ENCODE data around the gene CDK17. TPM values are rescaled to one million over a fixed set of nuclear protein-coding genes. Genes with fewer than 3 reads are reported as not detected.
A peak's percentile ranks its signal among the peaks of the same experiment; 100 is the strongest.

Gene CDK17
- total and polyA plus RNA-seq, 2 of the 8 experiments (the other 6 are each of a cell fraction or from before 2014, with no cell fraction given), result 5.8 to 20.0 TPM

GRCh38 chr12:96401076-96401871 is 1.0 kb upstream of the CDK17 start:
- Histone ChIP-seq H2AFZ (ENCODE audit: low read length) (peak overlapping the region; percentile 76), H3K79me1 (ENCODE audit: low read depth, low read length) (no peaks in the 10 kb centered on the region), H3K4ac (replicated peaks; ENCODE audit: insufficient read length, low read depth, low read length) (no peak overlapping the region), H3K56ac (replicated peaks; ENCODE audit: insufficient read length, low read depth, low read length) (no peak overlapping the region), H4K5ac (ENCODE audit: insufficient read length, low read depth, low read length) (no peak overlapping the region), H2BK20ac (ENCODE audit: low read length) (no peak overlapping the region), H2AK5ac (ENCODE audit: low read depth, low read length) (no peak overlapping the region), H4K8ac (ENCODE audit: extremely low read depth, insufficient read depth, low read length) (no peak overlapping the region), H3K4me1 (replicated peaks in 1 of 4; ENCODE audit: control insufficient read depth in 3 of 4, insufficient read depth in 4 of 4, low read length in 3 of 4) (peaks cover 2 to 18% (median 9%) of the 10 kb centered on the region in 4 experiments; a peak in 5 of 7 replicates), H3K27me3 (replicated peaks in 1 of 4; ENCODE audit: control insufficient read depth in 3 of 4, extremely low read depth in 1 of 4, insufficient read depth in 3 of 4, low read length in 3 of 4) (no peaks in the 10 kb centered on the region), H4K91ac (replicated peaks; ENCODE audit: insufficient read length, low read length) (no peak overlapping the region), H3K4me2 (ENCODE audit: insufficient read depth in 1 of 2, low read depth in 2 of 2, low read length in 2 of 2) (peak overlapping the region; percentile 73 to 88), H3K36me3 (ENCODE audit: control insufficient read depth in 2 of 4, insufficient read depth in 4 of 4, low read length in 3 of 4) (no peaks in the 10 kb centered on the region), H2BK15ac (ENCODE audit: low read length) (no peak overlapping the region), H2BK12ac (ENCODE audit: low read depth, low read length) (no peak overlapping the region), H3K14ac (ENCODE audit: insufficient read length) (no peak overlapping the region), H3K9me3 (ENCODE audit: insufficient read depth in 2 of 2, low read depth in 1 of 2, low read length in 1 of 2) (no peaks in the 10 kb centered on the region), H3K23me2 (ENCODE audit: low read depth, low read length) (peaks cover 8% of the 10 kb centered on the region), H3K23ac (ENCODE audit: insufficient read length) (no peak overlapping the region), H3K79me2 (ENCODE audit: control insufficient read depth in 1 of 2, insufficient read depth in 2 of 2, low read length in 2 of 2) (peaks cover 0 to 29% of the 10 kb centered on the region in 2 experiments; a peak in 2 of 4 replicates), H4K20me1 (replicated peaks in 1 of 2; ENCODE audit: control insufficient read depth in 1 of 2, insufficient read depth in 2 of 2, low read length in 2 of 2) (peaks cover 0 to 3% of the 10 kb centered on the region in 2 experiments), H3K4me3 (ENCODE audit: extremely low read depth in 1 of 4, insufficient read depth in 2 of 4, low read depth in 3 of 4, low read length in 4 of 4) (peak overlapping the region; percentile 50 to 83 (median 64); a peak in 7 of 8 replicates), H2BK120ac (replicated peaks; ENCODE audit: low read depth, low read length) (no peak overlapping the region), H2BK5ac (ENCODE audit: low read depth, low read length) (no peak overlapping the region), H3K18ac (ENCODE audit: extremely low read depth, low read length) (no peak overlapping the region), H3K9ac (replicated peaks in 1 of 4; ENCODE audit: extremely low read depth in 1 of 4, low read depth in 3 of 4, low read length in 3 of 4) (no peak overlapping the region; a peak in 1 of 7 replicates), H3K27ac (ENCODE audit: low read depth, low read length) (no peak overlapping the region)
- WGBS, 2 experiments (ENCODE audit: extremely low coverage in 1 of 2, insufficient coverage in 1 of 2, insufficient read length in 1 of 2, insufficient replicate concordance in 2 of 2, low coverage in 1 of 2, low lambda C conversion rate in 2 of 2, missing lambda C conversion rate in 1 of 2), result 39% methylated on average over 18 of the region's 18 CpGs; no CpG with 5 or more reads in 1 of the 2 experiments
- ChIA-PET POLR2A (ENCODE audit: partially characterized antibody) (interaction anchor here (0.6 kb wide), 1 partner anchor 300 kb away, joined by 3 read pairs; no protein-coding TSS in a partner anchor), CTCF (ENCODE audit: partially characterized antibody) (interaction anchor here (0.6 to 2.8 kb wide), 19 partner anchors 10 to 344 kb away, joined by 3 to 9 read pairs (median 3); no protein-coding TSS in a partner anchor)
- no peak for DNase-seq (ENCODE audit: low read depth in 1 of 2, low spot score in 2 of 2)
- TF ChIP-seq, protein P1, sequence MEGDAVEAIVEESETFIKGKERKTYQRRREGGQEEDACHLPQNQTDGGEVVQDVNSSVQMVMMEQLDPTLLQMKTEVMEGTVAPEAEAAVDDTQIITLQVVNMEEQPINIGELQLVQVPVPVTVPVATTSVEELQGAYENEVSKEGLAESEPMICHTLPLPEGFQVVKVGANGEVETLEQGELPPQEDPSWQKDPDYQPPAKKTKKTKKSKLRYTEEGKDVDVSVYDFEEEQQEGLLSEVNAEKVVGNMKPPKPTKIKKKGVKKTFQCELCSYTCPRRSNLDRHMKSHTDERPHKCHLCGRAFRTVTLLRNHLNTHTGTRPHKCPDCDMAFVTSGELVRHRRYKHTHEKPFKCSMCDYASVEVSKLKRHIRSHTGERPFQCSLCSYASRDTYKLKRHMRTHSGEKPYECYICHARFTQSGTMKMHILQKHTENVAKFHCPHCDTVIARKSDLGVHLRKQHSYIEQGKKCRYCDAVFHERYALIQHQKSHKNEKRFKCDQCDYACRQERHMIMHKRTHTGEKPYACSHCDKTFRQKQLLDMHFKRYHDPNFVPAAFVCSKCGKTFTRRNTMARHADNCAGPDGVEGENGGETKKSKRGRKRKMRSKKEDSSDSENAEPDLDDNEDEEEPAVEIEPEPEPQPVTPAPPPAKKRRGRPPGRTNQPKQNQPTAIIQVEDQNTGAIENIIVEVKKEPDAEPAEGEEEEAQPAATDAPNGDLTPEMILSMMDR (IDR thresholded peaks at IDR 0.05; ENCODE audit: control extremely low read depth in 1 of 3, insufficient read depth in 1 of 3, low read depth in 1 of 3, low read length in 3 of 3), result peak in 1 of 3 experiments; percentile 16; a peak in 1 of 4 replicates
- TF ChIP-seq KDM4A (IDR thresholded peaks at IDR 0.05; ENCODE audit: low read depth, low read length, severe bottlenecking) (no peak), RAD21 (IDR thresholded peaks at IDR 0.05 in 1 of 2, conservative IDR thresholded peaks at IDR 0.05 in 1 of 2; ENCODE audit: low read depth in 2 of 2, low read length in 2 of 2) (no peak)
- FAIRE-seq, result peak; percentile 28
